T-cell (primary cell): ENCODE measurements around the gene LGALS7. TPM values are rescaled to one million over a fixed set of nuclear protein-coding genes. Genes with fewer than 3 reads are reported as not detected.
"Not testable (repeated sequence)": the region's sequence is repeated elsewhere in the genome, so short reads cannot be mapped to it uniquely, and the experiment has no call there.

ENCODE experiments used
- ATAC-seq, 4 experiments: fragments of 200-7000 bp in 3 of 4; fragments of 150-1000 bp in 1 of 4; cut with Tn5 transposase; replicated peaks in 1 of 4; 1 replicate in 3 of 4; 2 replicates in 1 of 4; pipeline ENCODE4 v1.10.0; 2021; ENCODE audit warnings: moderate library complexity in 3 of 4, mild to moderate bottlenecking in 2 of 4, moderate number of reproducible peaks in 1 of 4
- CTCF ChIA-PET, 2 donors: fragments of 300-600 bp; sonication (Branson Sonifier 250); formaldehyde crosslinking; loops; one replicate each; lab custom pipeline; 2022; ENCODE audit warnings: antibody characterized with exemption in 2 of 2; lab: Charles Lee
- POLR2A ChIA-PET, 2 donors: fragments of 300-600 bp; sonication (Branson Sonifier 250); formaldehyde crosslinking; loops; one replicate each; lab custom pipeline; 2022; ENCODE audit warnings: antibody characterized with exemption in 2 of 2; lab: Charles Lee
- DNase-seq, 35 experiments: peaks; one replicate each; pipeline versions ENCODE4 v3.0.0 to v3.0.0-alpha.2; 2013 to 2023
- H3K27ac ChIP-seq: one replicate; pipeline ENCODE4 v1.5.1; 2013; ENCODE audit warnings: low read length
- H3K27me3 ChIP-seq, 2 experiments: replicated peaks in 1 of 2; 1 replicate in 1 of 2; 2 replicates in 1 of 2; pipeline versions ENCODE4 v1.6.1 to v1.7.0; 2013; ENCODE audit warnings: low read length in 1 of 2, mixed read lengths in 1 of 2; ENCODE audit not compliant: control insufficient read depth in 2 of 2, insufficient read depth in 2 of 2; ENCODE audit errors: extremely low read depth in 1 of 2
- H3K36me3 ChIP-seq, 2 donors: 1 replicate in 1 of 2; 2 replicates in 1 of 2; pipeline versions ENCODE4 v1.6.1 to v1.7.0; 2013; ENCODE audit warnings: low read length in 1 of 2; ENCODE audit not compliant: control insufficient read depth in 2 of 2, insufficient read depth in 1 of 2; ENCODE audit errors: extremely low read depth in 1 of 2
- H3K4me1 ChIP-seq, 2 experiments: 1 replicate in 1 of 2; 2 replicates in 1 of 2; pipeline versions ENCODE4 v1.6.1 to v1.7.0; 2013; ENCODE audit warnings: low read length in 2 of 2, mixed read lengths in 1 of 2; ENCODE audit not compliant: insufficient read depth in 2 of 2, control insufficient read depth in 1 of 2; ENCODE audit errors: extremely low read depth in 1 of 2
- H3K4me3 ChIP-seq, 2 donors: 1 replicate in 1 of 2; 2 replicates in 1 of 2; pipeline versions ENCODE4 v1.5.1 to v1.7.0; 2013; ENCODE audit warnings: mild to moderate bottlenecking in 2 of 2, low read length in 1 of 2, moderate library complexity in 1 of 2; ENCODE audit not compliant: control insufficient read depth in 1 of 2; ENCODE audit errors: extremely low read depth in 1 of 2
- H3K9me3 ChIP-seq: 2 replicates; pipeline ENCODE4 v1.7.0; 2013
- H3K27ac Mint-ChIP-seq, 2 donors: one replicate each; pipeline ENCODE4 v1.8.0; 2020 to 2021; ENCODE audit warnings: mild to moderate bottlenecking in 2 of 2, mixed read lengths in 2 of 2
- H3K27me3 Mint-ChIP-seq, 2 donors: one replicate each; pipeline ENCODE4 v1.8.0; 2021 to 2022; ENCODE audit warnings: mixed read lengths in 2 of 2
- H3K36me3 Mint-ChIP-seq: one replicate; pipeline ENCODE4 v1.8.0; 2021; ENCODE audit warnings: mixed read lengths
- H3K4me1 Mint-ChIP-seq, 3 donors: one replicate each; pipeline ENCODE4 v1.8.0; 2020 to 2022; ENCODE audit warnings: mixed read lengths in 3 of 3, mild to moderate bottlenecking in 1 of 3
- H3K4me3 Mint-ChIP-seq, 3 donors: one replicate each; pipeline ENCODE4 v1.8.0; 2020 to 2022; ENCODE audit warnings: mild to moderate bottlenecking in 3 of 3, mixed read lengths in 3 of 3, moderate library complexity in 3 of 3
- H3K9me3 Mint-ChIP-seq, 3 donors: one replicate each; pipeline ENCODE4 v1.8.0; 2020 to 2022; ENCODE audit warnings: mixed read lengths in 3 of 3
- WGBS: methylation state at CpG from one replicate; pipeline ENCODE4 v1.1.5; 2013; ENCODE audit warnings: missing lambda C conversion rate; ENCODE audit not compliant: insufficient coverage; 5-methylcytosine and 5-hydroxymethylcytosine counted together
- total RNA-seq, 35 experiments: library from RNA in 6 of 35; stranded (reverse) in 6 of 35; fragments of 120-200 nt in 1 of 35; gene quantifications; one replicate each; pipeline versions ENCODE4 v1.2.1 to v1.2.4 and lab custom pipeline; 2013 to 2026

The LGALS7 gene
- total RNA-seq, 5 donors from 2014 or later (not counting 1 experiment from before 2014, with no cell fraction given) = not detected

- no peaks in the 10 kb centered on the region for H3K9me3 Mint-ChIP-seq
Observed at GRCh38 chr19:38788478-38789243, 15.3 kb upstream of the LGALS7 start, which contains the start of gene LGALS7B. TSS of gene LGALS7B (plus strand) at chr19:38789200. CDS start at chr19:38789227, 27 bp downstream.

GRCh38 chr19:38786572-38787265, 13.4 kb upstream of the LGALS7 start:
- no peak overlapping the region for H3K27ac ChIP-seq
- ATAC-seq = no peak
- DNase-seq = no peak
- Mint-ChIP-seq H3K4me3 (no peak overlapping the region), H3K27ac (no peak overlapping the region), H3K27me3 (no peaks in the 10 kb centered on the region), H3K4me1 (no peaks in the 10 kb centered on the region), H3K36me3 (no peaks in the 10 kb centered on the region), H3K9me3 (no peaks in the 10 kb centered on the region)
- no peak overlapping the region for H3K4me3 ChIP-seq
- H3K36me3 ChIP-seq = no peaks in the 10 kb centered on the region
- WGBS = 95% methylated on average over 9 of the region's 11 CpGs
- peaks cover 0 to 3% of the 10 kb centered on the region in 2 experiments for H3K4me1 ChIP-seq
- ChIA-PET POLR2A (no interaction called here), CTCF (no interaction called here)
- no peaks in the 10 kb centered on the region for H3K9me3 ChIP-seq
- H3K27me3 ChIP-seq = peaks cover 0 to 2% of the 10 kb centered on the region in 2 experiments

More at GRCh38 chr19:38788478-38789243, 15.3 kb upstream of the LGALS7 start, which contains the start of gene LGALS7B:
- DNase-seq (no peak), ATAC-seq (no peak)
- peaks cover 2 to 13% of the 10 kb centered on the region in 2 experiments for H3K4me1 ChIP-seq
- H3K9me3 ChIP-seq = no peaks in the 10 kb centered on the region
- H3K36me3 ChIP-seq = no peaks in the 10 kb centered on the region
- H3K4me3 ChIP-seq = no peak within 1 kb of the TSS
- no peak within 1 kb of the TSS for H3K27ac ChIP-seq
- peaks cover 0 to 7% of the 10 kb centered on the region in 2 experiments for H3K27me3 ChIP-seq
- H3K4me1 Mint-ChIP-seq = peaks cover 0 to 4% (median 4%) of the 10 kb centered on the region in 3 donors
- 95% methylated on average over 6 of the region's 17 CpGs for WGBS
- ChIA-PET CTCF (no interaction called here), POLR2A (no interaction called here)
- H3K27ac Mint-ChIP-seq = no peak within 1 kb of the TSS
- H3K4me3 Mint-ChIP-seq = no peak within 1 kb of the TSS
- no peaks in the 10 kb centered on the region for H3K36me3 Mint-ChIP-seq
- H3K27me3 Mint-ChIP-seq = no peaks in the 10 kb centered on the region

- H3K4me1 ChIP-seq, H3K36me3 ChIP-seq, H3K27ac ChIP-seq, H3K9me3 ChIP-seq, H3K27me3 Mint-ChIP-seq, H3K4me3 ChIP-seq, POLR2A ChIA-PET, H3K9me3 Mint-ChIP-seq, H3K36me3 Mint-ChIP-seq, DNase-seq, ATAC-seq, H3K27ac Mint-ChIP-seq, CTCF ChIA-PET, H3K4me1 Mint-ChIP-seq, H3K27me3 ChIP-seq, H3K4me3 Mint-ChIP-seq: not testable (repeated sequence)
- 100% methylated on average over 1 of the region's 3 CpGs for WGBS
Observed at GRCh38 chr19:38786061-38786460, 12.7 kb upstream of the LGALS7 start.

GRCh38 chr19:38785187-38785699, 11.9 kb upstream of the LGALS7 start:
- Histone ChIP-seq H3K4me3 (no peak overlapping the region), H3K27me3 (peaks cover 0 to 6% of the 10 kb centered on the region in 2 experiments), H3K27ac (no peak overlapping the region), H3K4me1 (no peaks in the 10 kb centered on the region), H3K36me3 (no peaks in the 10 kb centered on the region), H3K9me3 (no peaks in the 10 kb centered on the region)
- ATAC-seq (no peak), DNase-seq (no peak)
- Mint-ChIP-seq H3K4me1 (no peaks in the 10 kb centered on the region), H3K27ac (no peak overlapping the region), H3K36me3 (no peaks in the 10 kb centered on the region), H3K27me3 (no peaks in the 10 kb centered on the region), H3K4me3 (no peak overlapping the region), H3K9me3 (no peaks in the 10 kb centered on the region)
- ChIA-PET CTCF (no interaction called here), POLR2A (no interaction called here)
- WGBS = 95% methylated on average over 6 of the region's 7 CpGs

GRCh38 chr19:38784224-38784623, 10.9 kb upstream of the LGALS7 start:
- Histone ChIP-seq H3K4me3 (no peak overlapping the region), H3K27me3 (peaks cover 0 to 8% of the 10 kb centered on the region in 2 experiments), H3K4me1 (no peaks in the 10 kb centered on the region), H3K27ac (no peak overlapping the region), H3K9me3 (no peaks in the 10 kb centered on the region), H3K36me3 (no peaks in the 10 kb centered on the region)
- DNase-seq (no peak), ATAC-seq (no peak)
- Mint-ChIP-seq H3K27me3 (no peaks in the 10 kb centered on the region), H3K4me3 (no peak overlapping the region), H3K9me3 (no peaks in the 10 kb centered on the region), H3K4me1 (no peaks in the 10 kb centered on the region), H3K27ac (no peak overlapping the region), H3K36me3 (no peaks in the 10 kb centered on the region)
- POLR2A ChIA-PET = no interaction called here
- WGBS = 80% methylated on average over 1 of the region's 3 CpGs
- CTCF ChIA-PET = no interaction called here

- H3K27ac Mint-ChIP-seq, H3K4me1 ChIP-seq, H3K4me1 Mint-ChIP-seq, H3K27me3 Mint-ChIP-seq, ATAC-seq, H3K36me3 ChIP-seq, H3K36me3 Mint-ChIP-seq, H3K27ac ChIP-seq, DNase-seq, H3K4me3 Mint-ChIP-seq, H3K4me3 ChIP-seq, H3K9me3 Mint-ChIP-seq, H3K9me3 ChIP-seq: not testable (repeated sequence)
- peaks cover 0 to 13% of the 10 kb centered on the region in 2 experiments for H3K27me3 ChIP-seq
- WGBS = 90% methylated on average over 2 of the region's 13 CpGs
- ChIA-PET POLR2A (interaction anchor here in 1 of 2 donors (0.6 kb wide), 1 partner anchor 47 kb away, joined by 5 read pairs; no protein-coding TSS in a partner anchor), CTCF (interaction anchor here in 1 of 2 donors (0.6 kb wide), 2 partner anchors 52 to 790 kb away, joined by 3 to 5 read pairs; no protein-coding TSS in a partner anchor)
Observed at GRCh38 chr19:38782212-38782611, 8.9 kb upstream of the LGALS7 start.
